ENCODE results near the gene TLCD1.
"Not testable (repeated sequence)": the region's sequence is repeated elsewhere in the genome, so short reads cannot be mapped to it uniquely, and the experiment has no call there.

The TLCD1 gene

GRCh38 chr17:28728364-28729200, 2.5 kb upstream of the TLCD1 start, which contains the start of gene NEK8:
Gene NEK8 (plus strand): TSS chr17:28728788. CDS start chr17:28728814, 26 bp downstream.
- peak; percentile 96 to 97 for DNase-seq

GRCh38 chr17:28726627-28727491, 826 bp upstream of the TLCD1 start:
- peak; percentile 91 to 92 for DNase-seq

GRCh38 chr17:28725660-28726225, 290 bp downstream of the TLCD1 start:
- no peak for DNase-seq

- DNase-seq: no peak
These were observed 820 bp downstream of the TLCD1 start for GRCh38 chr17:28725166-28725659.

GRCh38 chr17:28724500-28725165, 1.4 kb downstream of the TLCD1 start:
- no peak for DNase-seq

GRCh38 chr17:28723836-28724499, 2.1 kb downstream of the TLCD1 start:
- DNase-seq: not testable (repeated sequence)

- DNase-seq: no peak
These were observed 2.7 kb downstream of the TLCD1 start for GRCh38 chr17:28723159-28723835.

- DNase-seq: no peak
These were observed 3.4 kb downstream of the TLCD1 start for GRCh38 chr17:28722417-28723158.

- not testable (repeated sequence) for DNase-seq
These were observed 5.1 kb downstream of the TLCD1 start for GRCh38 chr17:28720997-28721329.

GRCh38 chr17:28720247-28720996, 5.6 kb downstream of the TLCD1 start:
- peak in 1 of 2 donors; percentile 43 for DNase-seq

GRCh38 chr17:28719021-28719433, 7.0 kb downstream of the TLCD1 start:
- no peak for DNase-seq

GRCh38 chr17:28718333-28719020, 7.6 kb downstream of the TLCD1 start:
- DNase-seq: no peak

GRCh38 chr17:28717578-28718332, 8.3 kb downstream of the TLCD1 start, which contains the start of gene RAB34:
Gene RAB34 (minus strand): TSS chr17:28717868. CDS start chr17:28717266, 602 bp downstream.
- DNase-seq: peak in 1 of 2 donors; percentile 37

- DNase-seq: no peak
These were observed 9.1 kb downstream of the TLCD1 start for GRCh38 chr17:28716740-28717577.

GRCh38 chr17:28715217-28715616, 10.8 kb downstream of the TLCD1 start:
- no peak for DNase-seq

GRCh38 chr17:28714281-28714680, 11.8 kb downstream of the TLCD1 start:
- DNase-seq: no peak

GRCh38 chr17:28712705-28713415, 13.2 kb downstream of the TLCD1 start:
- DNase-seq: no peak
